Stomach (tissue), 9 donors: ENCODE results near the gene ADAMTS20. TPM values are rescaled to one million over a fixed set of nuclear protein-coding genes. Genes with fewer than 3 reads are reported as not detected.
"Not testable (repeated sequence)": the region's sequence is repeated elsewhere in the genome, so short reads cannot be mapped to it uniquely, and the experiment has no call there.

Experiments used
- DNase-seq, 2 donors: peaks; one replicate each; pipeline versions ENCODE4 v3.0.0 to v3.0.0-alpha.2; 2013 to 2019
- H3K27ac ChIP-seq, 5 donors: fragments of 200-600 bp in 4 of 5; sonication (generic) in 4 of 5; one replicate each; pipeline ENCODE4 v1.5.1; 2013 to 2019; ENCODE audit warnings: mild to moderate bottlenecking in 1 of 5, moderate library complexity in 1 of 5
- H3K27me3 ChIP-seq, 3 donors: fragments of 200-600 bp; sonication (generic); one replicate each; pipeline ENCODE4 v1.5.1; 2017 to 2019; ENCODE audit warnings: mixed run types in 1 of 3
- H3K36me3 ChIP-seq, 4 donors: fragments of 200-600 bp; sonication (generic); 1 replicate in 3 of 4; 2 replicates in 1 of 4; pipeline ENCODE4 v1.5.1; 2016 to 2019
- H3K4me1 ChIP-seq, 4 donors: fragments of 200-600 bp; sonication (generic); one replicate each; pipeline ENCODE4 v1.5.1; 2016 to 2019
- H3K4me3 ChIP-seq, 4 donors: fragments of 200-600 bp; sonication (generic) in 3 of 4; one replicate each; pipeline ENCODE4 v1.5.1; 2016 to 2019; ENCODE audit warnings: mild to moderate bottlenecking in 1 of 4
- H3K9me3 ChIP-seq, 4 donors: fragments of 200-600 bp; sonication (generic); one replicate each; pipeline ENCODE4 v1.5.1; 2016 to 2019
- EP300 ChIP-seq: sonication (generic); formaldehyde crosslinking; IDR thresholded peaks from one replicate; pipeline ENCODE4 v1.6.1; 2017; ENCODE audit warnings: antibody characterized with exemption
- POLR2A ChIP-seq, 4 donors: fragments of 450-650 bp; IDR thresholded peaks; one replicate each; pipeline ENCODE4 v1.6.1; 2016; ENCODE audit warnings: antibody characterized with exemption in 4 of 4, control low read depth in 2 of 4, mild to moderate bottlenecking in 1 of 4, moderate library complexity in 1 of 4
- POLR2AphosphoS5 ChIP-seq, 3 donors: sonication (generic); formaldehyde crosslinking; IDR thresholded peaks; one replicate each; pipeline ENCODE4 v1.6.1; 2016; ENCODE audit warnings: antibody characterized with exemption in 3 of 3
- WGBS, 5 donors: extraction: QIAGEN DNeasy Blood & Tissue Kit in 3 of 5; methylation state at CpG; one replicate each; pipeline versions ENCODE4 v1.1.5 to v1.1.7; 2013 to 2018; 5-methylcytosine and 5-hydroxymethylcytosine counted together
- intact Hi-C: fragments of 100-400 bp; cut with DNase I; formaldehyde crosslinking; loops from one replicate; pipeline ENCODE4 v1.15.1; 2023; ENCODE audit warnings: low total_unique reads
- polyA plus RNA-seq, 3 donors: library from polyadenylated mRNA; stranded (reverse); fragments of 200-250 nt; gene quantifications; one replicate each; pipeline ENCODE4 v1.2.3, GENCODE V29; 2013
- total RNA-seq, 5 donors: library from RNA; depleted of rRNA; stranded (reverse); fragments of >200 nt; gene quantifications; one replicate each; pipeline versions ENCODE4 v1.1.0 to v1.2.3, GENCODE V29; 2014 to 2016
- TF ChIP-seq, protein P1 (sequence below), 7 experiments: fragments of 450-650 bp in 4 of 7; fragments of 200-600 bp in 3 of 7; sonication (generic) in 3 of 7; IDR thresholded peaks; one replicate each; pipeline ENCODE4 v1.5.1; 2016 to 2019; ENCODE audit warnings: antibody characterized with exemption in 7 of 7, control low read depth in 2 of 7, mild to moderate bottlenecking in 1 of 7
- donor health status: healthy with polysubstance abuse.
- donor health status: Bipolar disorder and iron deficiency.
- donor health status: healthy.

The ADAMTS20 gene
- total and polyA plus RNA-seq, 8 donors = 0.55 TPM; not detected in 7

DNA sequence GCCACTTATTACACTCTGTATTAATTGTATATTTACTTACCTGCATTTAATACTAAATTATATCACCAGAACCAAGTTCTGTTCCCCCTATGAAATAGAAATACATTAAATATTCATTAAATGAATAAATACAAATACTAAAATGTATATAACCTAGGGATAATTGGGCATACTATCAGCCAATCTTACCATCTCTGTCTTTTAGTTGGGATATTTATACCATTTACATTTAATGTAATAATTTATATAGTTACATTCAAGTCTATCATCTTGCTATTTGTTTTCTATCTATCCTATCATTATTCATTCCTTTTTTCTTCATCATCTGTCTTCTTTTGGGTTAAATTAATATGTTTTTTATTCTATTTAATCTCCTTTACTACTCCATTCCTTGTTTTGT is 4.1 kb upstream of the ADAMTS20 start:
- no peak overlapping the region for H3K27ac ChIP-seq
- TF ChIP-seq, protein P1, sequence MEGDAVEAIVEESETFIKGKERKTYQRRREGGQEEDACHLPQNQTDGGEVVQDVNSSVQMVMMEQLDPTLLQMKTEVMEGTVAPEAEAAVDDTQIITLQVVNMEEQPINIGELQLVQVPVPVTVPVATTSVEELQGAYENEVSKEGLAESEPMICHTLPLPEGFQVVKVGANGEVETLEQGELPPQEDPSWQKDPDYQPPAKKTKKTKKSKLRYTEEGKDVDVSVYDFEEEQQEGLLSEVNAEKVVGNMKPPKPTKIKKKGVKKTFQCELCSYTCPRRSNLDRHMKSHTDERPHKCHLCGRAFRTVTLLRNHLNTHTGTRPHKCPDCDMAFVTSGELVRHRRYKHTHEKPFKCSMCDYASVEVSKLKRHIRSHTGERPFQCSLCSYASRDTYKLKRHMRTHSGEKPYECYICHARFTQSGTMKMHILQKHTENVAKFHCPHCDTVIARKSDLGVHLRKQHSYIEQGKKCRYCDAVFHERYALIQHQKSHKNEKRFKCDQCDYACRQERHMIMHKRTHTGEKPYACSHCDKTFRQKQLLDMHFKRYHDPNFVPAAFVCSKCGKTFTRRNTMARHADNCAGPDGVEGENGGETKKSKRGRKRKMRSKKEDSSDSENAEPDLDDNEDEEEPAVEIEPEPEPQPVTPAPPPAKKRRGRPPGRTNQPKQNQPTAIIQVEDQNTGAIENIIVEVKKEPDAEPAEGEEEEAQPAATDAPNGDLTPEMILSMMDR (IDR thresholded peaks at IDR 0.05) = no peak
- TF ChIP-seq POLR2AphosphoS5 (IDR thresholded peaks at IDR 0.05) (no peak), EP300 (no peak), POLR2A (IDR thresholded peaks at IDR 0.05) (no peak)
- H3K36me3 ChIP-seq = no peaks in the 10 kb centered on the region
- peaks cover 0 to 21% (median 20%) of the 10 kb centered on the region in 4 donors for H3K9me3 ChIP-seq
- peaks cover 0 to 13% (median 7%) of the 10 kb centered on the region in 4 donors for H3K4me1 ChIP-seq
- H3K4me3 ChIP-seq = no peak overlapping the region
- H3K27me3 ChIP-seq = peaks cover 0 to 21% (median 16%) of the 10 kb centered on the region in 3 donors
- intact Hi-C loops = no loop called here
- no peak for DNase-seq

DNA sequence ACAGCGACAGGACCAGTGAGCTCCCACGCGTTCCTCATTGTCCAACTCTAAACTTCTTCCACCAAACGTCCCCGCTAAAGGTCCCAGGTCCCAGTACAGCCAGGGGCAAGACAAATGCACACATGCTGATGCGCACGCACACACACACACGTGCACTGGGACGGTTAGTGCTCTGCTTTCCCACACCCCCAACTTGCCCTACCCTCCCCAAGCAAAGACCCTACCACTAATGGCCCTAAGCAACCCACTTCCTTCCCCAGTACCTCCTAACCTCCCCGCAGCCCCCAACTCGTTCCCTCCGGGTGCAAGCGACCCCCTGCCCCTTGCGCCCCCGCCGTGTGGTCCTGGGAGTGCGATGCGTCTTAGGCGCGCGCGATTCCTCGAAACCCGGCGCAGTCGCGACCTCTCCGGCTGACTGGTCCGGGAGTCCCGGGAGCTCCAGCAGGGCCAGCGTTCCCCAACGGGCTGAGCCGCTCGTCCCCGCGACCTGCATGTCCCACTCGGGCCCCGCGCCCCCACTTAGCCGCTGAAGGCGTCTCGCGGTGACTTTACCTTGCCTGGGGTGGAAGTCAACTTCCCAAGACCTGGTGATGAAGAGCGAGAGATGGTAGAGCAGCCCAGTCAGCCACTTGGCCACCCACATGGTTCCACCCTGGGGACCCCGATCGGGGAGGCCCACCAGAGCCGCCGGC is 578 bp downstream of the ADAMTS20 start:
- Histone ChIP-seq H3K9me3 (peaks cover 0 to 14% (median 11%) of the 10 kb centered on the region in 4 donors), H3K4me3 (peak overlapping the region in 1 of 4 donors; percentile 25), H3K4me1 (peaks cover 0 to 17% (median 9%) of the 10 kb centered on the region in 4 donors), H3K36me3 (no peaks in the 10 kb centered on the region), H3K27me3 (peaks cover 6 to 31% (median 22%) of the 10 kb centered on the region in 3 donors), H3K27ac (no peak overlapping the region)
- peak in 1 of 2 donors; percentile 18 for DNase-seq
- intact Hi-C loops = no loop called here
- 2 to 13% (median 6%) methylated on average over 10 to 48 of the region's 48 CpGs for WGBS, 5 donors
- TF ChIP-seq POLR2A (IDR thresholded peaks at IDR 0.05) (no peak), POLR2AphosphoS5 (IDR thresholded peaks at IDR 0.05) (no peak), EP300 (no peak)
- TF ChIP-seq, protein P1 (IDR thresholded peaks at IDR 0.05) = no peak

DNA sequence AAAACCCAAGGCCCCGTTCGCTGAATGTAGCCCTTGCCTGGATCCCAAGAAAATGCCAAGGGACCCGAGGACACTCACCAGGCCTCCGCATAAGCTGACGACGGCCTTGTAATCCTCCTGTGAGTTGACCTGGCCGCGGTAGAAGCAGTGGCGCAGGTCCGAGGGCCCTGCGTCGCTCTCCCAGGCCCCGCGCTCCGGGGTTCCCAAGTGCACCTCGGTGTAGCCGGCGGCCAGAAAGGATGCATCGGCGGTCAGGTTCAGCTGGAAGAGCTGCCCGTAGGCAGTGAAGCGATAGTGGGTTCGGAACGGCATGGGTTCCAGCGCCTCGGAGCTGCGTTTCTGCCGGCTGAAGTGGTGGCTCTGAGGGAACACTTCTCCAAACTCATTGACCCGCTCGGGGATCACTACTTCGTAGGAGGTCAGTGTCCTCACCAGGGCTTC is 1.2 kb downstream of the ADAMTS20 start:
- intact Hi-C loops = no loop called here
- peaks cover 0 to 17% (median 9%) of the 10 kb centered on the region in 4 donors for H3K4me1 ChIP-seq
- no peak overlapping the region for H3K27ac ChIP-seq
- no peak overlapping the region for H3K4me3 ChIP-seq
- 8 to 19% (median 14%) methylated on average over 17 to 31 of the region's 31 CpGs for WGBS, 5 donors
- peaks cover 6 to 31% (median 22%) of the 10 kb centered on the region in 3 donors for H3K27me3 ChIP-seq
- H3K9me3 ChIP-seq = peaks cover 0 to 11% (median 7%) of the 10 kb centered on the region in 4 donors
- peak in 1 of 2 donors; percentile 3 for DNase-seq
- H3K36me3 ChIP-seq = no peaks in the 10 kb centered on the region
- TF ChIP-seq POLR2A (IDR thresholded peaks at IDR 0.05) = no peak
- TF ChIP-seq, protein P1 (IDR thresholded peaks at IDR 0.05) = no peak
- TF ChIP-seq POLR2AphosphoS5 (IDR thresholded peaks at IDR 0.05) = no peak
- TF ChIP-seq EP300 = no peak

DNA sequence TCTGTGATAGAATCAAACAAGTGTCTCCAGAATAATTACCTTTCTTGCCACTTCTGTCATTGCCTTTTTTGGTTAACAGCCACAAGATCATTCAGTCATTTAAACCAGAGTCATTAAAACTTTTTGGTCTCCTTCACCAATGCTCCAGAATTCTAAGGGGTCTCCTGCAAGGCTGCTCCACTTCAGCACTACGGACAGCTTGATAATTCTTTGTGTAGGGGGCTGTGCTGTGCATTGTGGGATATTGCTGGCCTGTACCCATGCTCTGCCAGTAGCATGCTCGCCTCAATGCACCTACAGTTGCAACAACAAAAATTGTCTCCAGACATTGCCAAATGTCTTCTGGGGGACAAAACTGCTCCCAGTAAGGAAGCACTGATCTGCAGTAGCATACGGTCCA is 7.3 kb downstream of the ADAMTS20 start:
- TF ChIP-seq POLR2AphosphoS5 (IDR thresholded peaks at IDR 0.05) = no peak
- H3K4me1 ChIP-seq = no peaks in the 10 kb centered on the region
- 81 to 86% (median 84%) methylated on average over 3 of the region's 3 CpGs for WGBS, 5 donors
- no peak overlapping the region for H3K27ac ChIP-seq
- no peak for DNase-seq
- H3K9me3 ChIP-seq = no peaks in the 10 kb centered on the region
- H3K4me3 ChIP-seq = no peak overlapping the region
- H3K36me3 ChIP-seq = no peaks in the 10 kb centered on the region
- intact Hi-C loops = no loop called here
- no peaks in the 10 kb centered on the region for H3K27me3 ChIP-seq

DNA sequence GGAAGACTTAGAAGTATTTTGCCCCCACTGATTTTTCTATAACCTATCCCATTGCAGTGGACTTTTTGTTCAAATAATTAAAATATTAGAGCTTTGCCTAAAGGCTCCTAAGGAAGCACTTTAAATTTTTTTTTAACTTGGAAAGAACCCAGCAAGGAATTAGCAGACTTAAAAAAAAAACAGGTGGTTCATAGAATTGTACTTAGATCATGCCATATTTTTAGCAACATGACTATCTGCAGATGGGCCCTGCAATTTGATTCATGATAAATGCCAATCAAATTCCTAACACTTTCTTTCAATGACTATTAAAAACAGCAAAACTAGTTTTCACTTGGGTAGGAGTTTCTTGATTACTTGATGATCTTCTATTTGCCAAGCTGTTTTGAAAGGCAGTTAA is 11.5 kb downstream of the ADAMTS20 start:
- no peak for DNase-seq
- H3K27ac ChIP-seq = no peak overlapping the region
- no peaks in the 10 kb centered on the region for H3K4me1 ChIP-seq

DNA sequence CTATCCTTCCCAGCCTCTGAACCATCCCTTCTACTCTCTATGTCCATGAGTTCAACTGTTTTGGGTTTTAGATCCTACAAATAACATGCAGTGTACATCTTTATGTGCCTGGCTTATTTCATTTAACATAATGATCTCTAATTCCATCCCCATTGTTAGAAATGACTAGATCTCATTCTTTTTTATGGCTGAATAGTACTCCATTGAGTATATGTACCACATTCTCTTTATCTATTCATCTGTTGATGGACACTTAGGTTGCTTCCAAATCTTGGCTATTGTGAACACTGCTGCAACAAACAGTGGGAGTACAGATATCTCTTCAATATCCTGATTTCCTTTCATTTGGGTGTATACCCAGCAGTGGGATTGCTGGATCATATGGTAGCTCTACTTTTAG is 14.3 kb downstream of the ADAMTS20 start:
- H3K27ac ChIP-seq, H3K4me3 ChIP-seq, H3K4me1 ChIP-seq, H3K36me3 ChIP-seq, H3K9me3 ChIP-seq, intact Hi-C loops, DNase-seq, H3K27me3 ChIP-seq: not testable (repeated sequence)

More for the DNA sequence above, 11.5 kb downstream of the ADAMTS20 start:
- TF ChIP-seq POLR2AphosphoS5 (IDR thresholded peaks at IDR 0.05) = no peak
- TF ChIP-seq, protein P1 (IDR thresholded peaks at IDR 0.05) = no peak
- no peak for TF ChIP-seq EP300
- no peak for TF ChIP-seq POLR2A (IDR thresholded peaks at IDR 0.05)
- Histone ChIP-seq H3K4me3 (no peak overlapping the region), H3K27me3 (no peaks in the 10 kb centered on the region), H3K36me3 (no peaks in the 10 kb centered on the region), H3K9me3 (no peaks in the 10 kb centered on the region)
- intact Hi-C loops = no loop called here
